Measurements from ENCODE around the gene WDFY3.

Gene WDFY3

GRCh38 chr4:84966382-84967242 is at the start of gene WDFY3:
Gene WDFY3 (minus strand): TSS chr4:84966690. CDS start chr4:84860591, 106,099 bp downstream.
- peak; percentile 92 for DNase-seq (ENCODE audit: low read depth, low spot score)

- no peak for DNase-seq (ENCODE audit: low read depth, low spot score)
Measured at GRCh38 chr4:85005865-85006377, 39.4 kb upstream of the WDFY3 start.

- DNase-seq (ENCODE audit: low read depth, low spot score) = no peak
Measured at GRCh38 chr4:85000343-85000742, 33.9 kb upstream of the WDFY3 start.

GRCh38 chr4:84995386-84995785 is 28.9 kb upstream of the WDFY3 start:
- peak; percentile 27 for DNase-seq (ENCODE audit: low read depth, low spot score)

- peak; percentile 65 for DNase-seq (ENCODE audit: low read depth, low spot score)
Measured at GRCh38 chr4:84994280-84994679, 27.8 kb upstream of the WDFY3 start.

- DNase-seq (ENCODE audit: low read depth, low spot score) = no peak
Measured at GRCh38 chr4:84985952-84986351, 19.5 kb upstream of the WDFY3 start.

GRCh38 chr4:84977396-84977795 is 10.9 kb upstream of the WDFY3 start:
- DNase-seq (ENCODE audit: low read depth, low spot score) = no peak

GRCh38 chr4:84973856-84974255 is 7.4 kb upstream of the WDFY3 start:
- DNase-seq (ENCODE audit: low read depth, low spot score) = no peak

- no peak for DNase-seq (ENCODE audit: low read depth, low spot score)
Measured at GRCh38 chr4:84971319-84971932, 4.9 kb upstream of the WDFY3 start.

- DNase-seq (ENCODE audit: low read depth, low spot score) = no peak
Measured at GRCh38 chr4:84968925-84969324, 2.4 kb upstream of the WDFY3 start.

- DNase-seq (ENCODE audit: low read depth, low spot score) = no peak
Measured at GRCh38 chr4:84967243-84967690, 777 bp upstream of the WDFY3 start.

GRCh38 chr4:84965553-84966381 is 723 bp downstream of the WDFY3 start:
- peak; percentile 70 for DNase-seq (ENCODE audit: low read depth, low spot score)

- DNase-seq (ENCODE audit: low read depth, low spot score) = no peak
Measured at GRCh38 chr4:84964995-84965552, 1.4 kb downstream of the WDFY3 start.

- DNase-seq (ENCODE audit: low read depth, low spot score) = no peak
Measured at GRCh38 chr4:84962102-84962501, 4.4 kb downstream of the WDFY3 start.

GRCh38 chr4:84958434-84958833 is 8.1 kb downstream of the WDFY3 start:
- no peak for DNase-seq (ENCODE audit: low read depth, low spot score)

GRCh38 chr4:84957514-84958420 is 8.7 kb downstream of the WDFY3 start:
- no peak for DNase-seq (ENCODE audit: low read depth, low spot score)

GRCh38 chr4:84956014-84956413 is 10.5 kb downstream of the WDFY3 start:
- no peak for DNase-seq (ENCODE audit: low read depth, low spot score)

GRCh38 chr4:84954982-84955567 is 11.4 kb downstream of the WDFY3 start:
- DNase-seq (ENCODE audit: low read depth, low spot score) = no peak

- DNase-seq (ENCODE audit: low read depth, low spot score) = no peak
Measured at GRCh38 chr4:84952776-84953175, 13.7 kb downstream of the WDFY3 start.

GRCh38 chr4:84952004-84952403 is 14.5 kb downstream of the WDFY3 start:
- no peak for DNase-seq (ENCODE audit: low read depth, low spot score)

Data from ELF-1 (cell line).